ENCODE results near the gene COLEC11.

The COLEC11 gene

GRCh38 chr2:3679180-3679579 is 84.3 kb downstream of the COLEC11 start:
- DNase-seq = no peak

- no peak for DNase-seq
These were observed 84.9 kb downstream of the COLEC11 start for GRCh38 chr2:3679616-3680393.

DNA sequence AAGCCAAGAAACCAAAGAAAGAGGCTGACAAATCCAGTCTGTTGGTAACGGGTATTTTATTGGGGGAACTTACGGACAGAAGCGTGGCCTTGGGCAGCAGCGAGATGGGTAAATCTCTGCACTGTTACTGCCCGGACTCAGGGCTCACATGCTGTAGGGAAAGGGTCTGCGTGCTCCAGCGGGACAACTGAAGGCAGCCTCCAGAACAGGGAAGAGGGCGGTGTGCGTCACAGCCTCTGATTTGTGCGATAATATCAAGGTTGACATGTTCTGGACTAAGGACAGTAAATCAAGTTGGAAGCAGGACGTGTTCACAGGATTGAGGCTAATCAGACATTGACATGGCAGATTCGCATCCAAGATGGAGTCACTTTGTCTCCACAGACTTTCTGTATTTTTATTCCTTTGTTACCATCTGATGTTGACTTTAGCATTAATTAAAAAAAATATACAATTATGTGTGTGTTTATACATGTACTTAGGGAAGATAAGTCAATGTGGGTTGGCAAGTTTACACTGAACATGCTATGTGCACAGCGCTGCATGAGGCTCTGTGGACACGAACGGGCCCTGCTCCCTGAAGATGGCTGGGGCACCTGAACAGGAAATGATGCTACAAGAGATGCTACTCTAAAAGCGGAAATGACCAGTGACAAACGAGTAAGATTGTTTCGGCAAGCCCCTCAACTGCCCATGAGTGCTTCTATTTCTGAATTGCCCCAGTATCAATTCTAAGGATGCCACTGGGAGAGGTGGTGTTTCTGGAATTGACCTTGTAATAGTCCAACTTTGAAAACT is 85.8 kb downstream of the COLEC11 start:
- DNase-seq = no peak

DNA sequence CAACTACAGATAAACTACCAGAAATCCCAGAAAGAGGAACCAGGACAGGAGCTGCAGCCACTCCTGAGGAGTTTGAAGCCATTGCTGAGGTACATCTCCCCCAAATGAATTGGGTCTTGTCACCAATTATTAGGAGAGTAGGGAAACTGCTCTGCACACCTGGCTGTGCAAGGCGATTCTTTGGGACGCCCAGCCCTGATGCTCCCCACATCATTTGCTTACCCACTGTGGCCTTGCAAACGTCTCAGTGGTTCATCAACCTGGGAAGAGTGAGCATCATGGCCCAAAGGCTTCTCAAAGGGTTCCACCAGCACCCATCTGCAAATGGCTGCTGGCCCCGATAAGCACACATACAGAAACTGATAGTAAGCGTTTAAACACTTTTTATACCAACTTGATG is 86.7 kb downstream of the COLEC11 start:
- no peak for DNase-seq

DNA sequence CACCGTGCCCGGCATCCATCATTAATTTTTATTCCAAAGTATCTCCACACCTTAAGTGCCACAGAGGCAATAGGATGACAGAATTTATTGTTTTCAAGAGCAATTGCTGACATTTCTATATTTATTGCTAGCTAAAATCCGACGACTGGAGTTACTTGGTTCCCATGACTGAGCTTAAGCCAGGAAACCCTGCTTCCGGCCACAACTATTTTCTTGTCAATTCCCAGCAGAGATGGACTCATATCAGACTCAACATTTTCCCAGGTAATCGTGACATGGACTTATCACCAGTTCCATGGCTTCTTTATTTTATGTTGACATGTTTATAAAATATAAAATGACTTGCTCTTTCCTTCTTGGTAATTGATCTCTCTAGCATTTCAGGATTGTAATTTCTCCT is 87.9 kb downstream of the COLEC11 start:
- DNase-seq = no peak

- DNase-seq = no peak
These were observed 89.0 kb downstream of the COLEC11 start for GRCh38 chr2:3683748-3684454.

GRCh38 chr2:3689998-3690748 is 95.3 kb downstream of the COLEC11 start:
- DNase-seq = no peak

GRCh38 chr2:3692375-3692774 is 97.5 kb downstream of the COLEC11 start:
- no peak for DNase-seq

Data from activated effector memory CD4-positive, alpha-beta T cell treated with Interleukin-2 at 50 U/mL for 16 hours (primary cell).